Measurements from ENCODE around the gene ARCN1.

GRCh38 chr11:118633319-118633690 is 61.1 kb downstream of the ARCN1 start:
- TF ChIP-seq, protein P1, sequence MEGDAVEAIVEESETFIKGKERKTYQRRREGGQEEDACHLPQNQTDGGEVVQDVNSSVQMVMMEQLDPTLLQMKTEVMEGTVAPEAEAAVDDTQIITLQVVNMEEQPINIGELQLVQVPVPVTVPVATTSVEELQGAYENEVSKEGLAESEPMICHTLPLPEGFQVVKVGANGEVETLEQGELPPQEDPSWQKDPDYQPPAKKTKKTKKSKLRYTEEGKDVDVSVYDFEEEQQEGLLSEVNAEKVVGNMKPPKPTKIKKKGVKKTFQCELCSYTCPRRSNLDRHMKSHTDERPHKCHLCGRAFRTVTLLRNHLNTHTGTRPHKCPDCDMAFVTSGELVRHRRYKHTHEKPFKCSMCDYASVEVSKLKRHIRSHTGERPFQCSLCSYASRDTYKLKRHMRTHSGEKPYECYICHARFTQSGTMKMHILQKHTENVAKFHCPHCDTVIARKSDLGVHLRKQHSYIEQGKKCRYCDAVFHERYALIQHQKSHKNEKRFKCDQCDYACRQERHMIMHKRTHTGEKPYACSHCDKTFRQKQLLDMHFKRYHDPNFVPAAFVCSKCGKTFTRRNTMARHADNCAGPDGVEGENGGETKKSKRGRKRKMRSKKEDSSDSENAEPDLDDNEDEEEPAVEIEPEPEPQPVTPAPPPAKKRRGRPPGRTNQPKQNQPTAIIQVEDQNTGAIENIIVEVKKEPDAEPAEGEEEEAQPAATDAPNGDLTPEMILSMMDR (conservative IDR thresholded peaks at IDR 0.05; ENCODE audit: low read length) = no peak
- no peak for TF ChIP-seq EZH2phosphoT487 (IDR thresholded peaks at IDR 0.05; ENCODE audit: borderline replicate concordance, low read depth, low read length)

Data from OCI-LY7 (cell line).